PFSK-1 (cell line): ENCODE results near the gene TAGLN2.

ENCODE experiments used
- FOXP2 ChIP-seq: optimal IDR thresholded peaks from 2 replicates; pipeline ENCODE3; 2011; ENCODE audit warnings: borderline replicate concordance, control low read depth, inconsistent platforms; ENCODE audit not compliant: insufficient read depth; ENCODE audit errors: extremely low read length, extremely low read depth
- POLR2AphosphoS5 ChIP-seq: IDR thresholded peaks from 2 replicates; pipeline ENCODE4 v1.6.1; 2012; ENCODE audit warnings: low read depth, mild to moderate bottlenecking, control low read depth, low read length, moderate library complexity
- REST ChIP-seq, 2 experiments: IDR thresholded peaks; 2 replicates each; pipeline versions ENCODE4 v1.6.1 to v1.8.0; 2011 to 2012; ENCODE audit warnings: low read depth in 2 of 2, low read length in 2 of 2, control low read depth in 1 of 2, inconsistent platforms in 1 of 2, mild to moderate bottlenecking in 1 of 2, moderate library complexity in 1 of 2; ENCODE audit not compliant: insufficient read depth in 1 of 2
- SIN3A ChIP-seq: IDR thresholded peaks from 2 replicates; pipeline ENCODE4 v1.6.1; 2012; ENCODE audit warnings: mild to moderate bottlenecking, low read length, moderate library complexity, borderline replicate concordance; ENCODE audit not compliant: insufficient read depth
- TAF1 ChIP-seq: IDR thresholded peaks from 2 replicates; pipeline ENCODE4 v1.6.1; 2012; ENCODE audit warnings: low read length, control low read depth, borderline replicate concordance; ENCODE audit not compliant: insufficient read depth

DNA sequence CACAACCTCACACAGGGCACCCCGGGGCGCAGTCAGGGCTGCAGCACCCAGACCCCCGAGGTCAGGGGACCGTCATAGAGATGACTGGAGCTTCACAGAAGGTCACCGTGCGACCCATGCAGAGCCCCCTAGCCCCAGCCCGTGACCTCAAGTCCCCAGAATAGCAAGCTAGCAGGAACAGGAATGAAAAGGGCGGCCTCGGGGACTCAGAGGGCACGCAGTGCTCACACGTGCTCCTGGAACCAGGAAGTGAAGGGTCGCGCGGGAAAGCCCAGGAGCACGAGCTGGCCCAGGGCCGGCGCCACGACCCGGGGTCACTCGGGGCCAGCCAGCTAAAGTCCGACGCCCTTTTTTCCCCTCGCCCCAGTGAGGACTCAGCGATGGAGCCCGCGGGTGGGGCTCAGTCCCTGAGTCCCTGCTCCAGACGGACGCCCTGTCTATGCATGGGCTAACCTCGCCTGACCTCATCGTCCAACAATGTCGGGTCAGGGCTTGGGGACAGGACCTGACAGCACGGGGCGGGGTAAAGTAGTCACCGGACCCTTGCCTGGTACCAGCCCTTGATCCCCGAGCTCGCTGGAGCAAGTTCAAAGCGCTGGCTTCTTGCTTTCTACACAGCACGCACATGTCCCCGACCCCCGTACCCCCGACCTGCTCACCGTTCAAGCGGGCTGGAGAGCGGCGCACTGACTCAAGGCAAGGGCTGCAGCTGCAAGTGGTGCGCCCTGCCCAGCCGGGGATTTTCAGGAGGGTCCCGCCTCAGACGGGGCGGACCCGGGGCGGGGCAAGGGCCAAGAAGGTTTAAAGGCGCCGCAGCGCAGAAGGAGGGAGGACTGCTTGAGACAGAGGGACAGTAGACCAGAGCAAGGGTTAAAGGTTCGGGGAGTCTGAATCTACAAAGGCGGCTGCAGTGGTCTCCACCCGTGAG, at the start of gene TAGLN2:
- TF ChIP-seq POLR2AphosphoS5 (no peak), SIN3A (no peak), REST (IDR thresholded peaks at IDR 0.05; ENCODE audit: insufficient read depth in 1 of 2, low read depth in 2 of 2, low read length in 2 of 2) (no peak), TAF1 (no peak), FOXP2 (no peak)
